HG03558 (cell line): ENCODE measurements around the gene SLCO1A2.

ENCODE experiments used
- ATAC-seq: cut with Tn5 transposase; IDR thresholded peaks from one replicate; pipeline ENCODE4 v1.9.1; 2021; ENCODE audit warnings: moderate number of reproducible peaks; ENCODE audit not compliant: unreplicated experiment; ENCODE audit errors: extremely low read depth

The SLCO1A2 gene

GRCh38 chr12:21221072-21221471 is 113.6 kb downstream of the SLCO1A2 start:
- no peak for ATAC-seq

- ATAC-seq, result no peak
Measured at GRCh38 chr12:21220266-21220665, 114.5 kb downstream of the SLCO1A2 start.

- ATAC-seq, result no peak
Measured at GRCh38 chr12:21219206-21219605, 115.5 kb downstream of the SLCO1A2 start.
